HUES48 (cell line): ENCODE measurements around the gene AHCTF1.

Source experiments
- H3K27ac ChIP-seq: one replicate; pipeline ENCODE4 v1.7.0; 2013; ENCODE audit warnings: low read depth, low read length, inconsistent platforms
- H3K27me3 ChIP-seq: 2 replicates; pipeline ENCODE4 v1.6.1; 2013; ENCODE audit warnings: mild to moderate bottlenecking, low read length; ENCODE audit not compliant: control insufficient read depth, insufficient read depth
- H3K36me3 ChIP-seq: 2 replicates; pipeline ENCODE4 v1.6.1; 2013; ENCODE audit warnings: low read length; ENCODE audit not compliant: control insufficient read depth, insufficient read depth
- H3K4me1 ChIP-seq: 2 replicates; pipeline ENCODE4 v1.6.1; 2013; ENCODE audit warnings: mild to moderate bottlenecking, low read length; ENCODE audit not compliant: control insufficient read depth, insufficient read depth
- H3K4me3 ChIP-seq: 2 replicates; pipeline ENCODE4 v1.5.1; 2013; ENCODE audit warnings: mild to moderate bottlenecking, low read depth, low read length
- H3K9ac ChIP-seq: 2 replicates; pipeline ENCODE4 v1.6.1; 2013; ENCODE audit warnings: mild to moderate bottlenecking, low read depth, low read length, moderate library complexity
- H3K9me3 ChIP-seq: 2 replicates; pipeline ENCODE4 v1.6.1; 2013; ENCODE audit warnings: low read length; ENCODE audit not compliant: control insufficient read depth, insufficient read depth

AHCTF1 gene

GRCh38 chr1:246798107-246798506, 133.6 kb downstream of the AHCTF1 start:
- no peaks in the 10 kb centered on the region for H3K36me3 ChIP-seq
- H3K4me3 ChIP-seq, result no peak overlapping the region
- no peak overlapping the region for H3K9ac ChIP-seq
- peaks cover 23% of the 10 kb centered on the region for H3K4me1 ChIP-seq
- H3K27me3 ChIP-seq, result no peaks in the 10 kb centered on the region
- H3K9me3 ChIP-seq, result no peaks in the 10 kb centered on the region
- no peak overlapping the region for H3K27ac ChIP-seq

GRCh38 chr1:246797597-246797996, 134.2 kb downstream of the AHCTF1 start:
- H3K9me3 ChIP-seq, result no peaks in the 10 kb centered on the region
- no peak overlapping the region for H3K4me3 ChIP-seq
- no peak overlapping the region for H3K27ac ChIP-seq
- no peaks in the 10 kb centered on the region for H3K36me3 ChIP-seq
- no peaks in the 10 kb centered on the region for H3K27me3 ChIP-seq
- H3K9ac ChIP-seq, result no peak overlapping the region
- H3K4me1 ChIP-seq, result peaks cover 25% of the 10 kb centered on the region

- no peaks in the 10 kb centered on the region for H3K27me3 ChIP-seq
- H3K9ac ChIP-seq, result no peak overlapping the region
- no peak overlapping the region for H3K4me3 ChIP-seq
- H3K27ac ChIP-seq, result no peak overlapping the region
- no peaks in the 10 kb centered on the region for H3K36me3 ChIP-seq
- no peaks in the 10 kb centered on the region for H3K9me3 ChIP-seq
- H3K4me1 ChIP-seq, result peaks cover 25% of the 10 kb centered on the region
Measured at GRCh38 chr1:246797157-246797556, 134.6 kb downstream of the AHCTF1 start.

GRCh38 chr1:246795906-246796694, 135.6 kb downstream of the AHCTF1 start:
- no peak overlapping the region for H3K9ac ChIP-seq
- peaks cover 25% of the 10 kb centered on the region for H3K4me1 ChIP-seq
- H3K27me3 ChIP-seq, result no peaks in the 10 kb centered on the region
- no peak overlapping the region for H3K27ac ChIP-seq
- no peaks in the 10 kb centered on the region for H3K9me3 ChIP-seq
- H3K4me3 ChIP-seq, result no peak overlapping the region
- H3K36me3 ChIP-seq, result no peaks in the 10 kb centered on the region

GRCh38 chr1:246794828-246795671, 136.7 kb downstream of the AHCTF1 start:
- Histone ChIP-seq H3K27me3 (no peaks in the 10 kb centered on the region), H3K4me3 (no peak overlapping the region), H3K27ac (no peak overlapping the region), H3K9ac (no peak overlapping the region), H3K4me1 (peaks cover 25% of the 10 kb centered on the region), H3K36me3 (no peaks in the 10 kb centered on the region), H3K9me3 (no peaks in the 10 kb centered on the region)

- H3K4me1 ChIP-seq, result peaks cover 33% of the 10 kb centered on the region
- H3K27ac ChIP-seq, result no peak overlapping the region
Measured at GRCh38 chr1:246794048-246794827, 137.5 kb downstream of the AHCTF1 start.

GRCh38 chr1:246793356-246793896, 138.3 kb downstream of the AHCTF1 start:
- no peaks in the 10 kb centered on the region for H3K36me3 ChIP-seq
- no peak overlapping the region for H3K9ac ChIP-seq
- no peaks in the 10 kb centered on the region for H3K27me3 ChIP-seq
- no peaks in the 10 kb centered on the region for H3K9me3 ChIP-seq
- no peak overlapping the region for H3K4me3 ChIP-seq
- peaks cover 36% of the 10 kb centered on the region for H3K4me1 ChIP-seq
- no peak overlapping the region for H3K27ac ChIP-seq

More at GRCh38 chr1:246794048-246794827, 137.5 kb downstream of the AHCTF1 start:
- Histone ChIP-seq H3K36me3 (no peaks in the 10 kb centered on the region), H3K27me3 (no peaks in the 10 kb centered on the region), H3K9me3 (no peaks in the 10 kb centered on the region), H3K4me3 (no peak overlapping the region), H3K9ac (no peak overlapping the region)

GRCh38 chr1:246792603-246793002, 139.1 kb downstream of the AHCTF1 start:
- Histone ChIP-seq H3K27me3 (no peaks in the 10 kb centered on the region), H3K36me3 (no peaks in the 10 kb centered on the region), H3K27ac (no peak overlapping the region), H3K9me3 (no peaks in the 10 kb centered on the region), H3K4me3 (no peak overlapping the region), H3K4me1 (peaks cover 36% of the 10 kb centered on the region), H3K9ac (no peak overlapping the region)

GRCh38 chr1:246791303-246791918, 140.3 kb downstream of the AHCTF1 start:
- no peaks in the 10 kb centered on the region for H3K36me3 ChIP-seq

GRCh38 chr1:246790833-246791232, 140.9 kb downstream of the AHCTF1 start:
- Histone ChIP-seq H3K9me3 (no peaks in the 10 kb centered on the region), H3K36me3 (no peaks in the 10 kb centered on the region), H3K9ac (no peak overlapping the region), H3K4me3 (no peak overlapping the region), H3K27me3 (no peaks in the 10 kb centered on the region), H3K27ac (no peak overlapping the region), H3K4me1 (peaks cover 35% of the 10 kb centered on the region)

More at GRCh38 chr1:246791303-246791918, 140.3 kb downstream of the AHCTF1 start:
- peaks cover 36% of the 10 kb centered on the region for H3K4me1 ChIP-seq
- H3K9me3 ChIP-seq, result no peaks in the 10 kb centered on the region
- H3K27me3 ChIP-seq, result no peaks in the 10 kb centered on the region
- H3K27ac ChIP-seq, result no peak overlapping the region
- no peak overlapping the region for H3K4me3 ChIP-seq
- H3K9ac ChIP-seq, result no peak overlapping the region
